Heart left ventricle (tissue), 13 donors: ENCODE data around the gene HHATL.

ENCODE experiments used
- CTCF ChIP-seq, 12 donors: fragments of 200-600 bp; sonication (generic) in 4 of 12; IDR thresholded peaks; one replicate each; pipeline versions ENCODE4 v1.5.0 to v1.8.0; 2018 to 2022; ENCODE audit warnings: antibody characterized with exemption in 12 of 12, mild to moderate bottlenecking in 5 of 12
- POLR2A ChIP-seq, 2 donors: fragments of 450-650 bp; IDR thresholded peaks; one replicate each; pipeline ENCODE4 v1.6.1; 2017; ENCODE audit warnings: antibody characterized with exemption in 2 of 2, mild to moderate bottlenecking in 2 of 2, moderate library complexity in 2 of 2
- donor health status: ischemic (EF 13 %, LVEDD 7.1; RV severe dilation, severe dysfunction).
- donor health status: DM: no; HTN: yes; CAD: no.
- donor health status: DM: no; HTN: no; CAD: no.
- donor health status: ischemic (EF 25% LVEDD 6.9; RV normal size, moderate dysfunction).
- donor health status: ischemic (EF 25% LVEDD 5.7; RV mildly dilated, moderate dysfunction).
- donor health status: ischemic (EF 35%, LVEDD 5.7; RV mildly dilated, moderate dysfunction).
- donor health status: nonischemic (EF 11% LVEDD 7.7; RV severe dilation, severe dysfunction).
- donor health status: DM: yes; HTN: yes; CAD: no.
- donor health status: PGD.
- donor health status: ischemic (EF 29% LVEDD 5.4; RV normal size, mild dysfunction).
- donor health status: nonischemic (EF 23%, LVEDD 6.1; RV moderate dilation, normal function).

DNA sequence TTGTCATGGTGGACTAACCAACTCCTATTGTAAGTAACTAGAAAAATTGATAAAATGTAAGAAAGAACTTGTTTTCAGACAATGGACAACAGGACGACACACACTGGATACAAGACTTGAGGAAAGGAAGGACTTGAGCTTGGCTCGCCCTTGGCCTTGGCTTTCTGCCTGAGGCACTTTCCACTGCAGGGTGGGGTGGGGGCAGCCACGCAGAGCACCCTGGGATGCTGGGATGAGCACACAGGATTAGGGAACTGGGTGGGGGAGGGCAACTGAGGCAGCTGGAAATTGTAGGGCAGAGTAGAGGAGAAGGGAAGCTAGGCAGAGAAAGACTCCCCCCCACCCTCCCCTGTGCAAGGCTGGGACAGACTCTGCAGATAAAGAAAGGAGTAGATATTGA, 25.5 kb upstream of the HHATL start:
- no peak for TF ChIP-seq POLR2A (IDR thresholded peaks at IDR 0.05)
- TF ChIP-seq CTCF (IDR thresholded peaks at IDR 0.05) = no peak
